GM13977 (cell line): ENCODE data around the gene SLC5A3.

Experiments used
- DNase-seq: peaks from one replicate; pipeline ENCODE4 v3.0.0; 2012; ENCODE audit warnings: low spot score
- CTCF ChIP-seq: IDR thresholded peaks from 2 replicates; pipeline ENCODE4 v1.5.1; 2012; ENCODE audit warnings: mild to moderate bottlenecking, control low read depth; ENCODE audit not compliant: insufficient read depth; ENCODE audit errors: extremely low read depth, missing control alignments
- in situ Hi-C: fragments of 300-500 bp; cut with MboI; formaldehyde crosslinking; loops from one replicate; pipeline ENCODE4 v1.12.0; 2022; ENCODE audit warnings: low sequenced_read_pairs, low pct_unique_long_range_greater_than_20kb, mixed read lengths, inconsistent platforms; ENCODE audit not compliant: unreplicated experiment

SLC5A3 gene

GRCh38 chr21:34105947-34106541 is 32.7 kb downstream of the SLC5A3 start:
- DNase-seq: no peak
- no peak for TF ChIP-seq CTCF
- in situ Hi-C loops: no loop called here

GRCh38 chr21:34107606-34108005 is 34.2 kb downstream of the SLC5A3 start:
- TF ChIP-seq CTCF: no peak
- in situ Hi-C loops: no loop called here
- no peak for DNase-seq

- no peak for TF ChIP-seq CTCF
- no peak for DNase-seq
- in situ Hi-C loops: no loop called here
Measured at GRCh38 chr21:34109075-34109474, 35.7 kb downstream of the SLC5A3 start.

GRCh38 chr21:34110594-34111202 is 37.3 kb downstream of the SLC5A3 start:
- no peak for TF ChIP-seq CTCF
- in situ Hi-C loops: no loop called here
- no peak for DNase-seq

- no peak for DNase-seq
- TF ChIP-seq CTCF: no peak
- in situ Hi-C loops: no loop called here
Measured at GRCh38 chr21:34112316-34113033, 39.1 kb downstream of the SLC5A3 start.

GRCh38 chr21:34113842-34114241 is 40.5 kb downstream of the SLC5A3 start:
- TF ChIP-seq CTCF: no peak
- no peak for DNase-seq
- in situ Hi-C loops: no loop called here
